Thoracic aorta (tissue), 2 donors: ENCODE data around the gene EIF4E. TPM values are rescaled to one million over a fixed set of nuclear protein-coding genes. Genes with fewer than 3 reads are reported as not detected.

Source experiments
- ATAC-seq: fragments of 150-250 bp; one replicate; pipeline ENCODE4 v1.8.0; 2017; ENCODE audit warnings: low read depth; ENCODE audit not compliant: insufficient number of reproducible peaks, low FRiP score
- DNase-seq: peaks from one replicate; pipeline ENCODE4 v3.0.0-alpha.2; 2020; ENCODE audit warnings: low spot score
- H3K27ac ChIP-seq, 2 donors: fragments of 200-600 bp; sonication (generic); 1 replicate in 1 of 2; 2 replicates in 1 of 2; pipeline ENCODE4 v1.5.1; 2016; ENCODE audit warnings: mild to moderate bottlenecking in 2 of 2, moderate library complexity in 2 of 2
- H3K27me3 ChIP-seq: fragments of 200-600 bp; sonication (generic); replicated peaks from 2 replicates; pipeline ENCODE4 v1.6.0; 2016; ENCODE audit warnings: mild to moderate bottlenecking; ENCODE audit not compliant: insufficient read depth
- H3K36me3 ChIP-seq: fragments of 200-600 bp; sonication (generic); one replicate; pipeline ENCODE4 v1.5.1; 2016
- H3K4me1 ChIP-seq, 2 donors: fragments of 200-600 bp; sonication (generic); 1 replicate in 1 of 2; 2 replicates in 1 of 2; pipeline versions ENCODE4 v1.5.1 to v1.6.0; 2016; ENCODE audit warnings: low read depth in 2 of 2, mild to moderate bottlenecking in 1 of 2; ENCODE audit not compliant: control insufficient read depth in 1 of 2
- H3K4me3 ChIP-seq: fragments of 200-600 bp; sonication (generic); 2 replicates; pipeline ENCODE4 v1.5.1; 2016; ENCODE audit warnings: mild to moderate bottlenecking
- H3K9me3 ChIP-seq: fragments of 200-600 bp; sonication (generic); 2 replicates; pipeline ENCODE4 v1.5.1; 2016
- CTCF ChIP-seq: fragments of 200-600 bp; sonication (generic); IDR thresholded peaks from one replicate; pipeline ENCODE4 v1.5.1; 2019; ENCODE audit warnings: antibody characterized with exemption
- total RNA-seq, 2 donors: library from RNA; depleted of rRNA; stranded (reverse); fragments of >200 nt; gene quantifications; one replicate each; pipeline versions ENCODE4 v1.1.0 to v1.2.3, GENCODE V29; 2016

Gene EIF4E
- total RNA-seq, 2 donors from 2014 or later = 108 to 111 TPM

- H3K4me1 ChIP-seq = no peaks in the 10 kb centered on the region
- TF ChIP-seq CTCF = no peak
These were observed 38.9 kb upstream of the EIF4E start for GRCh38 chr4:98967786-98968329.

GRCh38 chr4:98966926-98967325 lies 38.0 kb upstream of the EIF4E start:
- no peak overlapping the region for H3K27ac ChIP-seq

More at GRCh38 chr4:98967786-98968329, 38.9 kb upstream of the EIF4E start:
- Histone ChIP-seq H3K36me3 (no peaks in the 10 kb centered on the region), H3K4me3 (no peak overlapping the region), H3K27ac (no peak overlapping the region), H3K9me3 (no peaks in the 10 kb centered on the region), H3K27me3 (no peaks in the 10 kb centered on the region)
- DNase-seq (no peak), ATAC-seq (no peak)

GRCh38 chr4:98963538-98964433 lies 34.9 kb upstream of the EIF4E start:
- DNase-seq (no peak), ATAC-seq (no peak)
- no peak for TF ChIP-seq CTCF
- Histone ChIP-seq H3K4me3 (no peak overlapping the region), H3K27ac (no peak overlapping the region), H3K9me3 (no peaks in the 10 kb centered on the region), H3K4me1 (no peaks in the 10 kb centered on the region), H3K36me3 (no peaks in the 10 kb centered on the region), H3K27me3 (no peaks in the 10 kb centered on the region)

More at GRCh38 chr4:98966926-98967325, 38.0 kb upstream of the EIF4E start:
- DNase-seq = no peak
- ATAC-seq = no peak
- no peak overlapping the region for H3K4me3 ChIP-seq
- no peaks in the 10 kb centered on the region for H3K36me3 ChIP-seq
- TF ChIP-seq CTCF = no peak
- H3K27me3 ChIP-seq = no peaks in the 10 kb centered on the region
- H3K9me3 ChIP-seq = no peaks in the 10 kb centered on the region
- no peaks in the 10 kb centered on the region for H3K4me1 ChIP-seq

DNA sequence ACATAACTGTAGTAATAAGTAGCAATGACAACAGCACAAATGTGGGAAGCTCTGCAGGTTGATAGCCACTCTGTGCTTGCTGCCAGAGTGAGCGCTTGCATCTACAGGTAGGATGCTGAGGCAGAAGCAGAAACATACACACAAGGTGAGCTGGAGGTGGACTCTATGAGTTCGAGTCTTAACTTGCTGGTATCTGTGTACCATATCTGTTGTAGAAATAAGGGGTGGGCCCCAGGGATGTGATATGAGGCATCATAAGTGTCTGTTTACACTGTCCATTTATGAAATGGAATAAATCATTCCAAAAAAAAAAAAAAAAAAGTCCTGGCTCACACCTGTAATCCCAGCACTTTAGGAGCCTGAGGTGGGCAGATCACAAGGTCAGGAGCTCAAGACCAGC lies 32.8 kb upstream of the EIF4E start:
- H3K36me3 ChIP-seq = no peaks in the 10 kb centered on the region
- no peak for ATAC-seq
- H3K27me3 ChIP-seq = no peaks in the 10 kb centered on the region
- no peak overlapping the region for H3K27ac ChIP-seq
- DNase-seq = no peak
- no peak for TF ChIP-seq CTCF
- H3K4me3 ChIP-seq = no peak overlapping the region
- no peaks in the 10 kb centered on the region for H3K4me1 ChIP-seq
- H3K9me3 ChIP-seq = no peaks in the 10 kb centered on the region

GRCh38 chr4:98959411-98959810 lies 30.5 kb upstream of the EIF4E start:
- H3K36me3 ChIP-seq = no peaks in the 10 kb centered on the region
- no peak overlapping the region for H3K4me3 ChIP-seq
- no peak for ATAC-seq

More at GRCh38 chr4:98959411-98959810, 30.5 kb upstream of the EIF4E start:
- H3K9me3 ChIP-seq = no peaks in the 10 kb centered on the region
- no peaks in the 10 kb centered on the region for H3K27me3 ChIP-seq
- no peak overlapping the region for H3K27ac ChIP-seq
- no peak for DNase-seq
- no peak for TF ChIP-seq CTCF
- no peaks in the 10 kb centered on the region for H3K4me1 ChIP-seq
